Tibial nerve (tissue), 4 donors: Measurements from ENCODE around the gene FGF1. TPM values are rescaled to one million over a fixed set of nuclear protein-coding genes. Genes with fewer than 3 reads are reported as not detected.

Source experiments
- DNase-seq, 2 donors: peaks; one replicate each; pipeline ENCODE4 v3.0.0-alpha.2; 2019; ENCODE audit warnings: low spot score in 2 of 2
- H3K27ac ChIP-seq, 4 donors: fragments of 200-600 bp; sonication (generic) in 3 of 4; one replicate each; pipeline ENCODE4 v1.5.1; 2017 to 2019; ENCODE audit warnings: mild to moderate bottlenecking in 1 of 4
- H3K27me3 ChIP-seq, 2 donors: fragments of 200-600 bp; sonication (generic) in 1 of 2; one replicate each; pipeline versions ENCODE4 v1.5.1 to v1.6.0; 2017 to 2019
- H3K36me3 ChIP-seq, 3 donors: fragments of 200-600 bp; sonication (generic); one replicate each; pipeline ENCODE4 v1.5.1; 2018 to 2019
- H3K4me1 ChIP-seq, 4 donors: fragments of 200-600 bp; sonication (generic) in 3 of 4; one replicate each; pipeline ENCODE4 v1.5.1; 2017 to 2019
- H3K4me3 ChIP-seq, 4 donors: fragments of 200-600 bp; sonication (generic) in 3 of 4; one replicate each; pipeline ENCODE4 v1.5.1; 2017 to 2019; ENCODE audit warnings: mild to moderate bottlenecking in 1 of 4, moderate library complexity in 1 of 4
- H3K9me3 ChIP-seq, 4 donors: fragments of 200-600 bp; sonication (generic) in 3 of 4; one replicate each; pipeline ENCODE4 v1.5.1; 2017 to 2019
- CTCF ChIP-seq, 5 experiments: fragments of 200-600 bp in 3 of 5; fragments of 450-650 bp in 2 of 5; sonication (generic) in 3 of 5; IDR thresholded peaks; one replicate each; pipeline ENCODE4 v1.5.1; 2016 to 2019; ENCODE audit warnings: antibody characterized with exemption in 5 of 5, mild to moderate bottlenecking in 3 of 5, moderate library complexity in 2 of 5
- EP300 ChIP-seq, 2 donors: sonication (generic); formaldehyde crosslinking; IDR thresholded peaks; one replicate each; pipeline ENCODE4 v1.6.1; 2017; ENCODE audit warnings: antibody characterized with exemption in 2 of 2, mild to moderate bottlenecking in 1 of 2
- POLR2A ChIP-seq, 2 donors: fragments of 450-650 bp; IDR thresholded peaks; one replicate each; pipeline ENCODE4 v1.6.1; 2017; ENCODE audit warnings: antibody characterized with exemption in 2 of 2, mild to moderate bottlenecking in 2 of 2, moderate library complexity in 2 of 2
- WGBS, 2 donors: methylation state at CpG; one replicate each; pipeline ENCODE4 v1.1.5; 2018; 5-methylcytosine and 5-hydroxymethylcytosine counted together
- total RNA-seq, 4 donors: library from RNA; depleted of rRNA; stranded (reverse); fragments of >200 nt; gene quantifications; one replicate each; pipeline ENCODE4 v1.1.0, GENCODE V29; 2016

The FGF1 gene
- total RNA-seq, 4 donors from 2014 or later = 38.1 to 131 (median 115) TPM

- WGBS, 2 donors = 62 to 69% methylated on average over 7 of the region's 7 CpGs
Observed at GRCh38 chr5:142688281-142688989, 2.5 kb upstream of the FGF1 start.

GRCh38 chr5:142686968-142687367, 1.1 kb upstream of the FGF1 start:
- TF ChIP-seq POLR2A (IDR thresholded peaks at IDR 0.05) (no peak), EP300 (IDR thresholded peaks at IDR 0.05) (no peak), CTCF (IDR thresholded peaks at IDR 0.05) (no peak)
- H3K4me3 ChIP-seq = no peak overlapping the region
- H3K4me1 ChIP-seq = peaks cover 0 to 44% (median 19%) of the 10 kb centered on the region in 4 donors
- WGBS, 2 donors = 88 to 94% methylated on average over 4 of the region's 4 CpGs
- peak overlapping the region in 3 of 4 donors; percentile 53 to 92 (median 76) for H3K27ac ChIP-seq
- no peak for DNase-seq
- H3K9me3 ChIP-seq = no peaks in the 10 kb centered on the region
- no peaks in the 10 kb centered on the region for H3K36me3 ChIP-seq
- H3K27me3 ChIP-seq = no peaks in the 10 kb centered on the region

More at GRCh38 chr5:142688281-142688989, 2.5 kb upstream of the FGF1 start:
- TF ChIP-seq CTCF (IDR thresholded peaks at IDR 0.05) = no peak
- no peaks in the 10 kb centered on the region for H3K9me3 ChIP-seq
- H3K4me3 ChIP-seq = no peak overlapping the region
- peak overlapping the region in 1 of 4 donors; percentile 11 for H3K27ac ChIP-seq
- no peaks in the 10 kb centered on the region for H3K27me3 ChIP-seq
- no peak for DNase-seq
- no peaks in the 10 kb centered on the region for H3K36me3 ChIP-seq
- H3K4me1 ChIP-seq = peaks cover 0 to 36% (median 16%) of the 10 kb centered on the region in 4 donors

DNA sequence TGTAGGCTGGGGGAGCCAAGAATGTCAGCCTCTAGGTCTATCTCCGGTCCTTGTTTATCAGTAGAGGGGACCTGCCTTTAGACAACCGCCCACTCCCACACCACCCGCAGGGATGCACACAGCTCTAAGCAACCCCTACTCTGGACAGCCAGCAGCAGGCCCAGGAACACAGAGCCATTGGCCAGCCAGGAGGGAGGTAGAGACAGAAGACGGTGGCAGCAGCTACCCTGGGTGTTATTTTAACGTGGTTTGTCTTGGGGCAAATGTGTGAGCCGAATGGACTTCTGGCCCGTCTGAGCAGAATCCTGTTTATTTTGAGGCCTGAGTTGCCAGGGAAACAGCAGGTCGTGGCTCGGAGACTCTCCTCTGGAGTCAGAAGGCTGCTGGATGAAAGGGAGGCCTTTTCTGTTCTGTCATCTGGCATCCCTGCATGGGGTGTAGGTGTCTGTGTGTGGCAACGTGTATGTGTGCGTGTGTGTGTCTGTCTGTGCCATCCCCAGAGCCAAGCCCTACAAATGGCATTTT, 382 bp upstream of the FGF1 start:
- WGBS, 2 donors = 27 to 38% methylated on average over 11 of the region's 11 CpGs
- Histone ChIP-seq H3K4me3 (peak overlapping the region in 2 of 4 donors; percentile 3 to 32), H3K4me1 (peaks cover 0 to 44% (median 19%) of the 10 kb centered on the region in 4 donors), H3K36me3 (no peaks in the 10 kb centered on the region), H3K27ac (peak overlapping the region; percentile 53 to 92 (median 68)), H3K9me3 (no peaks in the 10 kb centered on the region), H3K27me3 (no peaks in the 10 kb centered on the region)
- no peak for DNase-seq
- TF ChIP-seq EP300 (IDR thresholded peaks at IDR 0.05) = no peak
- TF ChIP-seq POLR2A (IDR thresholded peaks at IDR 0.05) = no peak
- TF ChIP-seq CTCF (IDR thresholded peaks at IDR 0.05) = no peak

DNA sequence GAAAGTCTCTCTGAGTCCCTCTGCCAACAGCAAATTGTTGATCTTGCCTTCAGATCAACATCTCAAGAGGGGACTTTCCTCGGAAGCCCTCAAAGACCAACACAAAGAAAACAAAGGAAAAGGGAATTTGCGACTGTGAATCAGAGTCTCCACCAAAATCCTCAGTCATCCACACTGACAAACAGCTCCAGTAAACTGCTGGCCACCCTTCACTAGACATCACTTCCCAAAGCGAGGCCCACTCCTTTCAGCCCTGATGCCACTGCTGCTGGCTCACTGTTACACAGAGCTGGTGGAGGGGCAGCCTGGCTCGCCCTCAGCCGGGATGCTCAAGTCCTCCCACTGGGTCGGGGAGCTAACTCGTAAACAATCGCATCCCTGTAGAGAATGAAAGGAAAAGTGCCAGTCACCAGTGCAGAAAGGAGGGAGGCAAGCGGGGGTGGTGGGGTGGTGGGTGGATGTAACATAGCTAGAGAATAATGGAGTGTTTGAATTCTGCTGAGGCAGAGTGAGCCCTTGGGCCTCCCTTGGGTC, 1.3 kb downstream of the FGF1 start:
- TF ChIP-seq CTCF (IDR thresholded peaks at IDR 0.05) = no peak
- TF ChIP-seq POLR2A (IDR thresholded peaks at IDR 0.05) = no peak
- TF ChIP-seq EP300 (IDR thresholded peaks at IDR 0.05) = peak in 1 of 2 donors; percentile 81
- peak in 1 of 2 donors; percentile 23 for DNase-seq
- 13 to 17% methylated on average over 9 of the region's 9 CpGs for WGBS, 2 donors
- H3K9me3 ChIP-seq = no peaks in the 10 kb centered on the region
- H3K27ac ChIP-seq = peak overlapping the region; percentile 53 to 92 (median 68)
- H3K36me3 ChIP-seq = no peaks in the 10 kb centered on the region
- H3K4me1 ChIP-seq = peaks cover 0 to 44% (median 19%) of the 10 kb centered on the region in 4 donors
- H3K27me3 ChIP-seq = no peaks in the 10 kb centered on the region
- H3K4me3 ChIP-seq = peak overlapping the region in 2 of 4 donors; percentile 6 to 32
